ENCODE data around the gene RAVER1. TPM values are rescaled to one million over a fixed set of nuclear protein-coding genes. Genes with fewer than 3 reads are reported as not detected.

RAVER1 gene
- total and polyA plus RNA-seq, 2 of the 8 experiments (the other 6 are each of a cell fraction or from before 2014, with no cell fraction given), result 5.7 to 70.5 TPM

DNA sequence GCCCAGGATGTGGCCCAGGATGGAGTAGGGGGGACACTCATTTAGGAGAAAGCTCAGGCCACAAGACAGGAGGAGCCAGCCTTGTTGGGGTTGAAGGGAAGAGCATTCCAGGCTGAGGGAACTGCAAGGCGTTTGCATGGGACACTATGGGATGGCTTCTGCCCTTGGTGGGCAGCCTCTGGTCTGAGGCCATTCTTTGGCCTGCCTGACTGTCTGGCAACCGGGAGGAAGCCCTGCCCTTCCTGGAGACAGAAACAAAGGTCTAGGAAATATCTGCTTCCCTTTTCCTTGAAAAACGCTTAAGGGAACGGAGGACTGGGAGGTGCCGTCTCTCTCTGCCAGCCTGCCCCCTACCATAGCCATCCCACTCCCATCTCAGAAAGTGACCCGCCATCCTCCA is 65.3 kb downstream of the RAVER1 start:
- Histone ChIP-seq H3K14ac (ENCODE audit: insufficient read length) (no peak overlapping the region), H2BK12ac (ENCODE audit: low read depth, low read length) (no peak overlapping the region), H3K9ac (replicated peaks in 1 of 4; ENCODE audit: extremely low read depth in 1 of 4, low read depth in 3 of 4, low read length in 3 of 4) (no peak overlapping the region), H4K20me1 (replicated peaks in 1 of 2; ENCODE audit: control insufficient read depth in 1 of 2, insufficient read depth in 2 of 2, low read length in 2 of 2) (no peaks in the 10 kb centered on the region), H2BK5ac (ENCODE audit: low read depth, low read length) (no peak overlapping the region), H3K56ac (replicated peaks; ENCODE audit: insufficient read length, low read depth, low read length) (no peak overlapping the region), H4K8ac (ENCODE audit: extremely low read depth, insufficient read depth, low read length) (no peak overlapping the region), H3K27me3 (replicated peaks in 1 of 4; ENCODE audit: control insufficient read depth in 3 of 4, extremely low read depth in 1 of 4, insufficient read depth in 3 of 4, low read length in 3 of 4) (peaks cover 9 to 25% (median 23%) of the 10 kb centered on the region in 4 experiments), H3K79me1 (ENCODE audit: low read depth, low read length) (no peaks in the 10 kb centered on the region), H2BK15ac (ENCODE audit: low read length) (no peak overlapping the region), H3K4me3 (ENCODE audit: extremely low read depth in 1 of 4, insufficient read depth in 2 of 4, low read depth in 3 of 4, low read length in 4 of 4) (no peak overlapping the region), H2BK120ac (replicated peaks; ENCODE audit: low read depth, low read length) (no peak overlapping the region), H3K4me2 (ENCODE audit: insufficient read depth in 1 of 2, low read depth in 2 of 2, low read length in 2 of 2) (no peak overlapping the region), H2AK5ac (ENCODE audit: low read depth, low read length) (0 out of 2 replicates have a peak overlapping the region, but pooled peaks have one; percentile 39), H3K27ac (ENCODE audit: low read depth, low read length) (no peak overlapping the region), H2BK20ac (ENCODE audit: low read length) (no peak overlapping the region), H3K9me3 (ENCODE audit: insufficient read depth in 2 of 2, low read depth in 1 of 2, low read length in 1 of 2) (no peaks in the 10 kb centered on the region), H4K5ac (ENCODE audit: insufficient read length, low read depth, low read length) (no peak overlapping the region), H3K18ac (ENCODE audit: extremely low read depth, low read length) (no peak overlapping the region), H3K4ac (replicated peaks; ENCODE audit: insufficient read length, low read depth, low read length) (no peak overlapping the region), H3K23me2 (ENCODE audit: low read depth, low read length) (peaks cover 11% of the 10 kb centered on the region; the same call in 1 of the 2 replicates), H4K91ac (replicated peaks; ENCODE audit: insufficient read length, low read length) (no peak overlapping the region), H3K36me3 (ENCODE audit: control insufficient read depth in 2 of 4, insufficient read depth in 4 of 4, low read length in 3 of 4) (no peaks in the 10 kb centered on the region), H3K4me1 (replicated peaks in 1 of 4; ENCODE audit: control insufficient read depth in 3 of 4, insufficient read depth in 4 of 4, low read length in 3 of 4) (peaks cover 0 to 8% (median 5%) of the 10 kb centered on the region in 4 experiments; a peak in 5 of 7 replicates), H3K23ac (ENCODE audit: insufficient read length) (no peak overlapping the region), H3K79me2 (ENCODE audit: control insufficient read depth in 1 of 2, insufficient read depth in 2 of 2, low read length in 2 of 2) (no peaks in the 10 kb centered on the region), H2AFZ (ENCODE audit: low read length) (no peak overlapping the region)
- TF ChIP-seq BACH1 (IDR thresholded peaks at IDR 0.05; ENCODE audit: low read length), result no peak
- TF ChIP-seq RBBP5 (IDR thresholded peaks at IDR 0.05; ENCODE audit: borderline replicate concordance, low read depth, low read length), result no peak
- TF ChIP-seq EP300 (IDR thresholded peaks at IDR 0.05; ENCODE audit: borderline replicate concordance in 1 of 2, low read depth in 2 of 2, low read length in 2 of 2), result no peak
- no peak for TF ChIP-seq SRF (IDR thresholded peaks at IDR 0.05; ENCODE audit: low read depth, low read length)
- TF ChIP-seq TAF7 (optimal IDR thresholded peaks at IDR 0.05; ENCODE audit: borderline replicate concordance, low read depth, low read length), result no peak
- WGBS, 2 experiments (ENCODE audit: extremely low coverage in 1 of 2, insufficient coverage in 1 of 2, insufficient read length in 1 of 2, insufficient replicate concordance in 2 of 2, low coverage in 1 of 2, low lambda C conversion rate in 2 of 2, missing lambda C conversion rate in 1 of 2), result 80% methylated on average over 6 of the region's 6 CpGs; no CpG with 5 or more reads in 1 of the 2 experiments
- ChIA-PET CTCF (ENCODE audit: partially characterized antibody) (interaction anchor here (0.6 to 9.4 kb wide), 9 partner anchors 9 to 238 kb away, joined by 3 to 122 read pairs (median 4); partner anchors contain the start of genes ICAM4, ICAM5 and TYK2), POLR2A (ENCODE audit: partially characterized antibody) (interaction anchor here (0.6 to 1.8 kb wide), 5 partner anchors 9 to 288 kb away, joined by 3 to 6 read pairs (median 3); partner anchors contain the start of gene TYK2)
- FAIRE-seq (no peak), DNase-seq (ENCODE audit: low read depth in 1 of 2, low spot score in 2 of 2) (no peak)

All from H1 (cell line).